ENCODE results near the gene GDI1. TPM values are rescaled to one million over a fixed set of nuclear protein-coding genes. Genes with fewer than 3 reads are reported as not detected.

Gene GDI1
- total and polyA plus RNA-seq, 9 of the 15 experiments (the other 6 are each of a cell fraction or from before 2014, with no cell fraction given): 0.97 to 82.6 (median 37.5) TPM

DNA sequence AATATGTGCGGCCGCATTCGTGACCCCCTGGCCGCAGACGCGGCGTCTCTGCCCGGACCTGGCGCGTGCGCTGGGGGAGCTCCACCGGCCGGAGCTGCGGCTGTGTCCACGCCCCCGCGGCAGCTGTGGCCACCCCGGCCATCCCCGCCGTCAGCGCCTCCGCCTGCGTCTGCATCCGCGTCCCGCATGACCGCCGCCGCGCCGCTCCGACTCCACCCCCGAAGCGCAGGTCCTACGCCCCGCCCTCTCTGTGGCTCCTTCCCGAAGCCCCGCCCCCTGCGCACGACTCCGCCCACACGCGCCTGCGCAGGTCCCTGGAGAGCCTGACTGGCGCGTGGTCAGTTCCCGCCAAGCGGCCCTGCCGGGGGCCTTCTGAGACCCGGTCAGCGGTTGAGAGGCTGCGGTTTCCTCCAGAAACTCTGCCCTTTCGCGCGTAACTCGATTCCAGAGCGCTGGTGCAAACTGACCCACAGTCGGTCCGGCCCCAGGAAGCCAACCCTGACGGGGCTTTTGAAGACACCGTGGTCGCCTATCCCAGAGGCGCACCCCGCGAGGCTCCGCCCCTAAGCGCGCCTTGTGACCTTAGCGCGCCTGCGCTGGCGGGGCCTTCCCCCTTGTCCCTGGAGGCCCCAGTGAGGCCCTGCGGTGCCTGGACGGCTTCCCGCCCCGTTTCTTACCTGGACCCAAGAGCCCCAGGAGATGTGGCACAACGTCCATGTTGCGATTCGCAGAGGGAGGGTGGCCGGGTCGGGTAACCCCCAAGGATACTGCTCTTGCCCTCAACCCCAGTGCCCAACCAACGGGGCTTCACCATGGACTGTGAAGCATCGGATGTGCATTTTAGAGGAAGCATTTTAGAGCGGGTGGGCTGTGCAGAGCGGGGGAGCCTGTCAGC lies 42.0 kb downstream of the GDI1 start, which contains the start of gene LAGE3 (continued):
- TF ChIP-seq, protein P1, sequence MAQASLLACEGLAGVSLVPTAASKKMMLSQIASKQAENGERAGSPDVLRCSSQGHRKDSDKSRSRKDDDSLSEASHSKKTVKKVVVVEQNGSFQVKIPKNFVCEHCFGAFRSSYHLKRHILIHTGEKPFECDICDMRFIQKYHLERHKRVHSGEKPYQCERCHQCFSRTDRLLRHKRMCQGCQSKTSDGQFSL (CRISPR knock-in tag; IDR thresholded peaks at IDR 0.05): no peak
- TF ChIP-seq, protein P1 (tag; IDR thresholded peaks at IDR 0.05): no peak
- TF ChIP-seq SMAD4 (CRISPR knock-in tag; conservative IDR thresholded peaks at IDR 0.05) (peak; percentile 57), TCF7L2 (IDR thresholded peaks at IDR 0.05; ENCODE audit: low read depth, low read length) (no peak), PURB (CRISPR knock-in tag; IDR thresholded peaks at IDR 0.05; ENCODE audit: low read depth) (no peak), RBFOX2 (IDR thresholded peaks at IDR 0.05; ENCODE audit: low read depth, low read length) (peak; percentile 90), PRPF4 (IDR thresholded peaks at IDR 0.05; ENCODE audit: insufficient read depth, low read depth, low read length, poor library complexity, severe bottlenecking) (no peak), CREM (IDR thresholded peaks at IDR 0.05; ENCODE audit: low read depth) (peak; percentile 82), ZNF644 (tag; IDR thresholded peaks at IDR 0.05; ENCODE audit: low read depth) (no peak), CEBPG (CRISPR knock-in tag; IDR thresholded peaks at IDR 0.05) (no peak), CEBPG (tag; conservative IDR thresholded peaks at IDR 0.05 in 1 of 2, IDR thresholded peaks at IDR 0.05 in 1 of 2) (no peak), CBX1 (IDR thresholded peaks at IDR 0.05; ENCODE audit: low read depth) (0 out of 2 replicates have a peak, but pooled peaks have one; percentile 52)
- TF ChIP-seq, protein P2, sequence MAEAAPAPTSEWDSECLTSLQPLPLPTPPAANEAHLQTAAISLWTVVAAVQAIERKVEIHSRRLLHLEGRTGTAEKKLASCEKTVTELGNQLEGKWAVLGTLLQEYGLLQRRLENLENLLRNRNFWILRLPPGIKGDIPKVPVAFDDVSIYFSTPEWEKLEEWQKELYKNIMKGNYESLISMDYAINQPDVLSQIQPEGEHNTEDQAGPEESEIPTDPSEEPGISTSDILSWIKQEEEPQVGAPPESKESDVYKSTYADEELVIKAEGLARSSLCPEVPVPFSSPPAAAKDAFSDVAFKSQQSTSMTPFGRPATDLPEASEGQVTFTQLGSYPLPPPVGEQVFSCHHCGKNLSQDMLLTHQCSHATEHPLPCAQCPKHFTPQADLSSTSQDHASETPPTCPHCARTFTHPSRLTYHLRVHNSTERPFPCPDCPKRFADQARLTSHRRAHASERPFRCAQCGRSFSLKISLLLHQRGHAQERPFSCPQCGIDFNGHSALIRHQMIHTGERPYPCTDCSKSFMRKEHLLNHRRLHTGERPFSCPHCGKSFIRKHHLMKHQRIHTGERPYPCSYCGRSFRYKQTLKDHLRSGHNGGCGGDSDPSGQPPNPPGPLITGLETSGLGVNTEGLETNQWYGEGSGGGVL (CRISPR knock-in tag; IDR thresholded peaks at IDR 0.05): no peak
